DND-41 (cell line): ENCODE data around the gene CARMIL1.

Source experiments
- ATAC-seq: fragments of 200-7000 bp; cut with Tn5 transposase; 3 replicates; pipeline ENCODE4 v1.9.1; 2021; ENCODE audit warnings: low read depth; ENCODE audit not compliant: insufficient read depth
- DNase-seq: peaks from one replicate; pipeline ENCODE4 v3.0.0-alpha.2; 2020
- H2AFZ ChIP-seq: 2 replicates; pipeline ENCODE4 v1.6.0; 2012; ENCODE audit warnings: low read depth, low read length
- H3K27ac ChIP-seq: 2 replicates; pipeline ENCODE4 v1.5.1; 2012; ENCODE audit warnings: low read length, inconsistent platforms
- H3K27me3 ChIP-seq: fragments of 200-600 bp; sonication (generic); 2 replicates; pipeline ENCODE4 v1.6.0; 2012; ENCODE audit warnings: low read length, mild to moderate bottlenecking, inconsistent platforms; ENCODE audit not compliant: insufficient read depth, poor library complexity
- H3K36me3 ChIP-seq: 2 replicates; pipeline ENCODE4 v1.5.1; 2012; ENCODE audit warnings: low read length, inconsistent platforms; ENCODE audit not compliant: insufficient read depth
- H3K4me1 ChIP-seq: 2 replicates; pipeline ENCODE4 v1.5.1; 2012; ENCODE audit warnings: mild to moderate bottlenecking, low read length; ENCODE audit not compliant: insufficient read depth
- H3K4me2 ChIP-seq: 2 replicates; pipeline ENCODE4 v1.6.0; 2012; ENCODE audit warnings: mild to moderate bottlenecking, moderate library complexity, low read length, inconsistent platforms; ENCODE audit not compliant: insufficient read depth
- H3K4me3 ChIP-seq, 2 experiments: fragments of 200-600 bp in 1 of 2; shearing (Covaris generic) in 1 of 2; 2 replicates each; pipeline ENCODE4 v1.5.1; 2012 to 2016; ENCODE audit warnings: inconsistent platforms in 2 of 2, low read length in 2 of 2, mild to moderate bottlenecking in 2 of 2, low read depth in 1 of 2, moderate library complexity in 1 of 2
- H3K79me2 ChIP-seq: 2 replicates; pipeline ENCODE4 v1.6.0; 2012; ENCODE audit warnings: low read length, inconsistent platforms; ENCODE audit not compliant: insufficient read depth
- H3K9ac ChIP-seq: 2 replicates; pipeline ENCODE4 v1.6.0; 2012; ENCODE audit warnings: low read depth, mild to moderate bottlenecking, inconsistent platforms, low read length, moderate library complexity
- H3K9me3 ChIP-seq: 2 replicates; pipeline ENCODE4 v1.5.1; 2012; ENCODE audit warnings: low read length, moderate library complexity, mild to moderate bottlenecking, inconsistent platforms; ENCODE audit not compliant: insufficient read depth, severe bottlenecking
- H4K20me1 ChIP-seq: 2 replicates; pipeline ENCODE4 v1.6.0; 2012; ENCODE audit warnings: low read length; ENCODE audit not compliant: insufficient read depth
- EZH2 ChIP-seq: IDR thresholded peaks from 3 replicates; pipeline ENCODE4 v1.6.1; 2012; ENCODE audit warnings: borderline replicate concordance, low read depth, mild to moderate bottlenecking, moderate library complexity, low read length, inconsistent platforms; ENCODE audit not compliant: severe bottlenecking
- TF ChIP-seq, protein P1 (sequence below): IDR thresholded peaks from 2 replicates; pipeline ENCODE4 v1.5.1; 2012; ENCODE audit warnings: borderline replicate concordance, low read length, moderate library complexity, mild to moderate bottlenecking; ENCODE audit not compliant: poor library complexity, severe bottlenecking; ENCODE audit errors: extremely low read depth

Gene CARMIL1

DNA sequence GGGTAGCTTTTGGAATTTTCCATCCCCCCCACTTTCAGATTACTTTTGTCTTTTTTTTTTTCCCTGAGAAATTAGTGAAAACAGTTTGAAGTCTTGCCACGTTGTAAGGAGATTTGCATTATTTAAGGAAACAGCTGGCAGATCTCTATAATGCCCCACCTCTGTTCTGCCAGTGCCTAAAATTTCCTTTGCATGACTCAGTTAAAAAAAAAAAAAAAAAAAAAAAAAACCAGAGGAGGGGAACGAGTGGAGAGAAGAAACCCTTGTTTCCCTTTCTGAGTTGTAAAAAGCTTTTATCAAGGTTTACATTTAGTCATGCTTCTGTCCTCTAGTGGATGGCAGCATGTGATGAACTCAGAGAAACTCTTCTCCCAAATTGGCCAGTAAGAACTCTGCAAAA lies 33.5 kb downstream of the CARMIL1 start:
- Histone ChIP-seq H4K20me1 (no peaks in the 10 kb centered on the region), H3K4me2 (no peak overlapping the region), H3K36me3 (no peaks in the 10 kb centered on the region), H3K79me2 (no peaks in the 10 kb centered on the region), H3K4me1 (no peaks in the 10 kb centered on the region), H3K27ac (no peak overlapping the region), H3K4me3 (no peak overlapping the region), H3K27me3 (peaks cover 4% of the 10 kb centered on the region), H3K9me3 (no peaks in the 10 kb centered on the region), H3K9ac (no peak overlapping the region), H2AFZ (no peak overlapping the region)
- TF ChIP-seq EZH2 = no peak
- TF ChIP-seq, protein P1, sequence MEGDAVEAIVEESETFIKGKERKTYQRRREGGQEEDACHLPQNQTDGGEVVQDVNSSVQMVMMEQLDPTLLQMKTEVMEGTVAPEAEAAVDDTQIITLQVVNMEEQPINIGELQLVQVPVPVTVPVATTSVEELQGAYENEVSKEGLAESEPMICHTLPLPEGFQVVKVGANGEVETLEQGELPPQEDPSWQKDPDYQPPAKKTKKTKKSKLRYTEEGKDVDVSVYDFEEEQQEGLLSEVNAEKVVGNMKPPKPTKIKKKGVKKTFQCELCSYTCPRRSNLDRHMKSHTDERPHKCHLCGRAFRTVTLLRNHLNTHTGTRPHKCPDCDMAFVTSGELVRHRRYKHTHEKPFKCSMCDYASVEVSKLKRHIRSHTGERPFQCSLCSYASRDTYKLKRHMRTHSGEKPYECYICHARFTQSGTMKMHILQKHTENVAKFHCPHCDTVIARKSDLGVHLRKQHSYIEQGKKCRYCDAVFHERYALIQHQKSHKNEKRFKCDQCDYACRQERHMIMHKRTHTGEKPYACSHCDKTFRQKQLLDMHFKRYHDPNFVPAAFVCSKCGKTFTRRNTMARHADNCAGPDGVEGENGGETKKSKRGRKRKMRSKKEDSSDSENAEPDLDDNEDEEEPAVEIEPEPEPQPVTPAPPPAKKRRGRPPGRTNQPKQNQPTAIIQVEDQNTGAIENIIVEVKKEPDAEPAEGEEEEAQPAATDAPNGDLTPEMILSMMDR = no peak
- ATAC-seq = no peak
- no peak for DNase-seq

DNA sequence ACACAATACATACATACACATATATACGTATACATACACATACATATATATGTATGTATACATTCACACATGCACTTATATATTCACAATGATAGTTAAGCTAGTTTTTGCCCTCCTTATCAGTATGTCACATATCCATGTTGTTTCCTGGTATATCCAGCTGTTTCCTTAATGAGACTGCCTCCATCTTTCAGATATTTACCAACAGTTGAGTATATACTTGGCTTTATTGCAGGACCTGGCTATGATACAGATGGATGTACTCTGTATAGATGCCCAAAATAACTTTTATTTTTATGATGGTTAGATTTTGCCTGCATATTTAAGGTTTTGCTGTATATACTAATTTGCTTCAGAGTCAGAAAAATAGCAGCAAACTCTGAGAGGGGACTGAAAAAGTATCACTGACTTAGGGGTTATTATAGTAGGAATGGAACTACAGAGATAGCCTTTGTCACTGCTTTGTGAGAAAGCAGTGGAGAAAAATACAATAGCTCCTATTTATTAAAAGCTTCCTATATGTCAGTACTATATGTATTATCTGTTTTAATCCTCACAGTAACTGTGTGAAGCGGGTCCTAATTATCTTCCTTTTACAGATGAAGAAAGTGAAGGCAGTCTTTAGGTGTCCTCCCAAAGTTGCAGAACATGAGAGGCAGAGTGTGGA lies 35.5 kb downstream of the CARMIL1 start:
- Histone ChIP-seq H3K27ac (no peak overlapping the region), H3K36me3 (no peaks in the 10 kb centered on the region), H3K79me2 (no peaks in the 10 kb centered on the region), H3K4me3 (no peak overlapping the region), H4K20me1 (no peaks in the 10 kb centered on the region), H3K4me2 (no peak overlapping the region), H3K4me1 (no peaks in the 10 kb centered on the region), H3K27me3 (peaks cover 4% of the 10 kb centered on the region), H2AFZ (no peak overlapping the region), H3K9me3 (no peaks in the 10 kb centered on the region), H3K9ac (no peak overlapping the region)
- no peak for DNase-seq
- no peak for ATAC-seq
- TF ChIP-seq, protein P1 = no peak
- TF ChIP-seq EZH2 = no peak

DNA sequence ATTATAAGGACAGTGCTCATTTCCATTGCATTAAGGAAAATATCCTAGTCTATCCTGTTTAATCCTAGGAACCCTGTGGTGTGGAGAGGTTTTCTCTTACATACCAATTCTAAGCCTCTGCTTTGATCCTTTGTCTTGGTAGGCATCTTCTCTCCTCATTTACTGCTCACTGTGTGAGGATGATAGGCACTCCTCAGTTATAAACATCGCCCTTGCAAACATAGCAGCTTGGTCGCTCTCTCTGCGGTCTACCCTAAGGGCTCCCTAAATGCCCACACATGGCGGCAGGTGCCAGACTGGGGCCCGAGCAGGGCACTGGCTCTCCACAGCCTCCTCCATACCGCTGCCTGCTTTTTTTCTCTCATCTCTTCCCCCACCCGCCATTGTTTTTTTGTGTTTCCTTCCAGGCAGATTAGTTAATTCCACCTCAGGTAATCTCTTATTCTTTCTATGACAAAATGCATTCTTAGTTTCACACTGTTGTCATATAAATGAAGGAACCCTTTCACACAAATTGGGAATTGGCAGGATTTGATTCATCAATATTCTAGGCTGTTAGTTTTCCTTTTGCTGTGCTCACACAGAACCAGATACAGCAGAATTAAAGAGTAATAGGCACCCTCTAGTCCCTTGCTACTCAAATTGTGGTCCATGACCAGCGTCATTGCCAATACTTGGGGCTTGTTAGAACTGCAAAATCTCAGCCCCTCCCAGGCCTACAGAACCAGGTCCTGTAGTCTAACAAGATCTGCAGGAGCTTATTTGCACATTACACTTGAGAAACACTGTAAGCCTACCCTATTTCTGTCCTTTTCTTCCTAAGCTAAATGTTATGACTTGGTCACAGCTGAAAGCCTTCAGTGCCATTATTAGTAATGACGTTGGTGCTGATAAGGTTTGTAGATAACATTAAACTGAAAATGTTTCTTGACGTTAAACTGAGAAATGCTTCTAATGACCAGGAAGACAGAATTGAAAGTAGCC lies 36.3 kb downstream of the CARMIL1 start:
- Histone ChIP-seq H3K36me3 (no peaks in the 10 kb centered on the region), H3K27ac (no peak overlapping the region), H3K27me3 (peaks cover 4% of the 10 kb centered on the region), H3K9me3 (no peaks in the 10 kb centered on the region), H3K4me3 (no peak overlapping the region), H3K4me1 (no peaks in the 10 kb centered on the region), H3K79me2 (no peaks in the 10 kb centered on the region), H2AFZ (no peak overlapping the region), H3K4me2 (no peak overlapping the region), H3K9ac (no peak overlapping the region), H4K20me1 (no peaks in the 10 kb centered on the region)
- DNase-seq (no peak), ATAC-seq (no peak)
- TF ChIP-seq, protein P1 = no peak
- no peak for TF ChIP-seq EZH2
